ENCODE measurements around the gene RPS6KB2. TPM values are rescaled to one million over a fixed set of nuclear protein-coding genes. Genes with fewer than 3 reads are reported as not detected.
A peak's percentile ranks its signal among the peaks of the same experiment; 100 is the strongest.

The RPS6KB2 gene
- total RNA-seq, 2 donors from 2014 or later = 35.5 to 44.6 TPM

DNA sequence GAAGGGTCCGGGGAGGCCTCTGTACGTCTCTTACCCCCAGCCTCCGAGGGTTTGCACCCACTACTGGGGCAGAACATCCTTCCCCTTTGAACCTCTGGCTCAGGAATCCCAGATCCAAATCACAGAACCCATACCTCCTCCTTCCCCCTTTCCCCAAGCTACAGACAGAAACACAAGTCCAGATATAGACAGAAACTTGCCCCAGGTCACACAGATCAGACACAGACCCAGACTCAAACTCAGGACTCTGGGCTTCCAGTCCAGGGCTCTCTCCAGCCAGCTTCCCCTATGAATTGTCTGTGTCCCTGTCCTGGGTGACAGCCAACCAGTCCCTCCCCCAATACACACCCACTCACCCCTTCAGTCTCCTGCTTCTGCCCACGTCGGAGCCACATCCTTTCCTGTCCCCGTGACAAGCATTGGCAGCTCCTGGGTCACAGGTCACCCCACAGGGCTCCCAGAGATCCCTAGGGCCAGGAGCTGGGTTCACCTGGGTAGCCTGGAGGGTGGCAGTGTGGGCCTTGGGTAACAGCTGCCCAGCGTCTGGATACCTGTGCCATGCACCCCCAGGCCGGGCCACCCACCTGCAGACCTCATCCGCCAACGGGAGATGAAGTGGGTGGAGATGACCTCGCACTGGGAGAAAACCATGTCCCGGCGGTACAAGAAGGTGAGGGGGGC, 23.6 kb upstream of the RPS6KB2 start:
- Histone ChIP-seq H3K4me3 (no peak overlapping the region), H3K27ac (no peak overlapping the region), H3K27me3 (no peaks in the 10 kb centered on the region), H3K36me3 (peaks cover 2% of the 10 kb centered on the region), H3K9me3 (no peaks in the 10 kb centered on the region), H3K4me1 (peaks cover 0 to 50% of the 10 kb centered on the region in 2 donors)
- no peak for DNase-seq (ENCODE audit: low spot score)
- TF ChIP-seq, protein P1, sequence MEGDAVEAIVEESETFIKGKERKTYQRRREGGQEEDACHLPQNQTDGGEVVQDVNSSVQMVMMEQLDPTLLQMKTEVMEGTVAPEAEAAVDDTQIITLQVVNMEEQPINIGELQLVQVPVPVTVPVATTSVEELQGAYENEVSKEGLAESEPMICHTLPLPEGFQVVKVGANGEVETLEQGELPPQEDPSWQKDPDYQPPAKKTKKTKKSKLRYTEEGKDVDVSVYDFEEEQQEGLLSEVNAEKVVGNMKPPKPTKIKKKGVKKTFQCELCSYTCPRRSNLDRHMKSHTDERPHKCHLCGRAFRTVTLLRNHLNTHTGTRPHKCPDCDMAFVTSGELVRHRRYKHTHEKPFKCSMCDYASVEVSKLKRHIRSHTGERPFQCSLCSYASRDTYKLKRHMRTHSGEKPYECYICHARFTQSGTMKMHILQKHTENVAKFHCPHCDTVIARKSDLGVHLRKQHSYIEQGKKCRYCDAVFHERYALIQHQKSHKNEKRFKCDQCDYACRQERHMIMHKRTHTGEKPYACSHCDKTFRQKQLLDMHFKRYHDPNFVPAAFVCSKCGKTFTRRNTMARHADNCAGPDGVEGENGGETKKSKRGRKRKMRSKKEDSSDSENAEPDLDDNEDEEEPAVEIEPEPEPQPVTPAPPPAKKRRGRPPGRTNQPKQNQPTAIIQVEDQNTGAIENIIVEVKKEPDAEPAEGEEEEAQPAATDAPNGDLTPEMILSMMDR (IDR thresholded peaks at IDR 0.05) = no peak

DNA sequence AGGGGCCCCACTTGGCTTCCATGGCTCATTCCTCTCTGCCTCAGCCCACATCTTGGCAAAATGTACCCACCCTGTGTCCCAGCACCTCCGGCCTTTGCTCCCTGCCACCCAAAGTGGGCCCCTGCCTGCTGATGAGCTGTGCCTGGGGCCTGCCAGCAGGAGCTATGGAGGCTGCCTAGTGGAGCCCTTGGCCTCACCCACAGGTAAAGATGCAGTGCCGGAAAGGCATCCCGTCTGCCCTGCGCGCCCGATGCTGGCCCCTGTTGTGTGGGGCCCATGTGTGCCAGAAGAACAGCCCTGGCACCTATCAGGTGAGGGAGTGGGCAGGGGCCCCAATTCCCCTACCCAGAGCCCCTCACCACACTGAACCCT, 23.1 kb upstream of the RPS6KB2 start:
- Histone ChIP-seq H3K27me3 (no peaks in the 10 kb centered on the region), H3K4me3 (no peak overlapping the region)
- DNase-seq (ENCODE audit: low spot score) = no peak

DNA sequence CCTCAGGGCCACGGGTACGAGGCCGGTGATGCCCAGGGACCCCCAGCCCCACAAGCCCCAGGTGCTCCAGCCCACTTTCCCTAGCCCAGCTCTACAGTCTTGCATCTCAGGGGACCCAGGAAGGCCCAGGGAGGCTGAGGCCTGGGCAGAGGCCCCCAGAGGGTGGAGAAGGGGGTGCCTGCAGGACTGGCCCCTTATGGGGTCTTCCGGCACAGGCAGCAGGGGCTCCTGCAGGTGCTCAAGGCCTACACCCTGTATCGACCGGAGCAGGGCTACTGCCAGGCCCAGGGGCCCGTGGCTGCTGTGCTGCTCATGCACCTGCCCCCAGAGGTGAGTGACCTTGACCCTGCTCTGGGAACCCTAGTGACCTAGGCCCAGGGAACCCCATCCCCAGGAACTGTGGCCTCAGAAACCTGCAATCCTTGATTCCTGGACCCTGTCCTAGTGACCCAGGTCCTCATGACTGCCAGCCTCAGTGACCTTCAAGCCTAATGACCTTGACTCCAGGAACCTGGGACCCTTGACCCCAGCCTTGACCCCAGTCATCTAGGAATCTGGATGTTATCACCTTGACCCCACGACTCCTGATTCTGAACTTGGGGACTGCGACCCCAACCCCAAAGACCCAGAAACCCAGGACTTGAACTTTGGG, 22.5 kb upstream of the RPS6KB2 start:
- H3K4me1 ChIP-seq = peaks cover 0 to 38% of the 10 kb centered on the region in 2 donors
- no peak overlapping the region for H3K27ac ChIP-seq
- H3K9me3 ChIP-seq = no peaks in the 10 kb centered on the region
- no peaks in the 10 kb centered on the region for H3K36me3 ChIP-seq
- H3K27me3 ChIP-seq = no peaks in the 10 kb centered on the region
- no peak for DNase-seq (ENCODE audit: low spot score)
- TF ChIP-seq, protein P1 (IDR thresholded peaks at IDR 0.05) = no peak
- H3K4me3 ChIP-seq = no peak overlapping the region

More for the DNA sequence above, 23.1 kb upstream of the RPS6KB2 start:
- TF ChIP-seq, protein P1 (IDR thresholded peaks at IDR 0.05) = no peak
- H3K36me3 ChIP-seq = no peaks in the 10 kb centered on the region
- H3K4me1 ChIP-seq = peaks cover 0 to 44% of the 10 kb centered on the region in 2 donors
- H3K9me3 ChIP-seq = no peaks in the 10 kb centered on the region
- no peak overlapping the region for H3K27ac ChIP-seq

DNA sequence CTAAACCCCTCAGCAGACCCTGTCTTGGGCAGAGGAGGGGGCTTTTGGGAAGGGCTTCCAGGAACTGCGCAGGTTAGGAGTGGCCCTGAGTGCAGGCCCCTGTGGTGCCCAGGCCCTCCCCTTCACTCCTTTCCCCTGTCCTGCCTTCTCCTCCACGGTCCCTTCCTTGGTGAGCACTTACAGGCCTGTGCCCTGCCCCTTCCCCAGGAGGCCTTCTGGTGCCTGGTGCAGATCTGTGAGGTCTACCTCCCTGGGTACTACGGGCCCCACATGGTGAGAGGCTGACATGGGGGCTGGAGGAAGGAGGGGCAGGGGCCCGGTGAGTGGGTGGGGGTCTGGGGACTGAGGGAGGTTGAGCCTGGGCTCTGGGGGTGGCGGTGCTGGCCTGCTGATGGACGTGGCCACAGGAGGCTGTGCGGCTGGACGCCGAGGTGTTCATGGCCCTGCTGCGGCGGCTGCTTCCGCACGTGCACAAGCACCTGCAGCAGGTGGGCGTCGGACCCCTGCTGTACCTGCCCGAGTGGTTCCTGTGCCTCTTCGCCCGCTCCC, 21.8 kb upstream of the RPS6KB2 start:
- no peaks in the 10 kb centered on the region for H3K27me3 ChIP-seq
- peak overlapping the region in 1 of 2 donors; percentile 39 for H3K27ac ChIP-seq
- no peak overlapping the region for H3K4me3 ChIP-seq
- H3K4me1 ChIP-seq = peaks cover 0 to 34% of the 10 kb centered on the region in 2 donors
- no peaks in the 10 kb centered on the region for H3K36me3 ChIP-seq
- H3K9me3 ChIP-seq = no peaks in the 10 kb centered on the region
- DNase-seq (ENCODE audit: low spot score) = no peak
- TF ChIP-seq, protein P1 (IDR thresholded peaks at IDR 0.05) = no peak

DNA sequence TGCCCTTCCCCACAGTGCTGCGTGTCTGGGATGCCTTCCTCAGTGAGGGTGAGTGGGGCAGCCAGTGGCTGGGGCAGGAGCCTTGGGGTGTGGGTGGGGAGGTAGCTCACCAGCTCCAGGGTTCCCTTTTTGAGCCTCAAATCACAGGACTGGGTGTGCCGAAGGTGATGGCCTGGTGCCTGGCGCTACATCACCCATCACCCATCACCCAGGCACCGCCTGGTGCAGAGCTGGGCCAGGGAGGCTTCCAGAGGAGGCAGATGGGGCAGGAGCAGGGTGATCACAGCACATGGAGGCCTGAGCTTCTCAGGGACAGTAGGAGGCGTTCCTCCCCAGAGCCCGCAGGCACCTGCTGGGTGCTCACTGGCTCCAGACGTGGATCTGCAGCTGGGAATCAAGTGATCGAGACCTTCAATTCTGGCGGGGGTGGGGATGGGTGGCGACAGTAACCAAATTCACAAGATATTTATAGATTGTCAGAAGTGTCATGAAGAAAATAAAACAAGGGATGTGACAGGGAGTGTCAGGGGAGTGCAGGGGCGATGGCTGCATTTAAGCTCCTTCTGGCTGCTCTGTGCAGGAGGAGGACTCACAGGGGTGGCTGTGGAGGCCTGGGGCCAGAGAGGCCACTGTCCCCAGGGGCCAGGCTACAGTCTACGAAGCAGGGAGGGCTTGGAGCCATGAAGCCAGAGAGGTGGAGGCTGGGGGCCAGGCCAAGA, 21.2 kb upstream of the RPS6KB2 start:
- Histone ChIP-seq H3K27ac (peak overlapping the region in 1 of 2 donors; percentile 39), H3K4me3 (no peak overlapping the region), H3K27me3 (no peaks in the 10 kb centered on the region), H3K4me1 (peaks cover 0 to 34% of the 10 kb centered on the region in 2 donors), H3K36me3 (no peaks in the 10 kb centered on the region), H3K9me3 (no peaks in the 10 kb centered on the region)
- TF ChIP-seq, protein P1 (IDR thresholded peaks at IDR 0.05) = peak in 1 of 2 donors; percentile 18
- no peak for DNase-seq (ENCODE audit: low spot score)
